ENCODE results near the gene PREX1. TPM values are rescaled to one million over a fixed set of nuclear protein-coding genes. Genes with fewer than 3 reads are reported as not detected.

The PREX1 gene
- total RNA-seq, 1 experiment from 2014 or later, result 1.2 TPM

GRCh38 chr20:48794816-48795457 lies 32.9 kb downstream of the PREX1 start:
- DNase-seq (ENCODE audit: low read depth), result no peak

- no peak for DNase-seq (ENCODE audit: low read depth)
Observed at GRCh38 chr20:48794360-48794759, 33.4 kb downstream of the PREX1 start.

GRCh38 chr20:48793776-48794175 lies 34.0 kb downstream of the PREX1 start:
- DNase-seq (ENCODE audit: low read depth), result no peak

- DNase-seq (ENCODE audit: low read depth), result peak; percentile 58
Observed at GRCh38 chr20:48791666-48792071, 36.1 kb downstream of the PREX1 start.

- DNase-seq (ENCODE audit: low read depth), result no peak
Observed at GRCh38 chr20:48791014-48791413, 36.8 kb downstream of the PREX1 start.

- no peak for DNase-seq (ENCODE audit: low read depth)
Observed at GRCh38 chr20:48790473-48791003, 37.3 kb downstream of the PREX1 start.

- DNase-seq (ENCODE audit: low read depth), result no peak
Observed at GRCh38 chr20:48789781-48790472, 37.9 kb downstream of the PREX1 start.

GRCh38 chr20:48789185-48789668 lies 38.6 kb downstream of the PREX1 start:
- no peak for DNase-seq (ENCODE audit: low read depth)

GRCh38 chr20:48788486-48789072 lies 39.2 kb downstream of the PREX1 start:
- no peak for DNase-seq (ENCODE audit: low read depth)

- DNase-seq (ENCODE audit: low read depth), result peak; percentile 68
Observed at GRCh38 chr20:48787861-48788375, 39.9 kb downstream of the PREX1 start.

GRCh38 chr20:48786951-48787705 lies 40.7 kb downstream of the PREX1 start:
- no peak for DNase-seq (ENCODE audit: low read depth)

- DNase-seq (ENCODE audit: low read depth), result no peak
Observed at GRCh38 chr20:48785801-48786200, 42.0 kb downstream of the PREX1 start.

- DNase-seq (ENCODE audit: low read depth), result no peak
Observed at GRCh38 chr20:48785256-48785655, 42.5 kb downstream of the PREX1 start.

GRCh38 chr20:48784273-48784641 lies 43.5 kb downstream of the PREX1 start:
- DNase-seq (ENCODE audit: low read depth), result no peak

- peak; percentile 16 for DNase-seq (ENCODE audit: low read depth)
Observed at GRCh38 chr20:48783533-48784272, 44.1 kb downstream of the PREX1 start.

- DNase-seq (ENCODE audit: low read depth), result no peak
Observed at GRCh38 chr20:48782901-48783308, 44.9 kb downstream of the PREX1 start.

- no peak for DNase-seq (ENCODE audit: low read depth)
Observed at GRCh38 chr20:48782053-48782452, 45.7 kb downstream of the PREX1 start.

- DNase-seq (ENCODE audit: low read depth), result no peak
Observed at GRCh38 chr20:48781634-48782033, 46.2 kb downstream of the PREX1 start.

- DNase-seq (ENCODE audit: low read depth), result no peak
Observed at GRCh38 chr20:48779435-48779834, 48.4 kb downstream of the PREX1 start.

- DNase-seq (ENCODE audit: low read depth), result no peak
Observed at GRCh38 chr20:48777821-48778220, 50.0 kb downstream of the PREX1 start.

GRCh38 chr20:48777005-48777404 lies 50.8 kb downstream of the PREX1 start:
- DNase-seq (ENCODE audit: low read depth), result no peak
